Peyer's patch (tissue), 4 donors: ENCODE results near the gene REV3L. TPM values are rescaled to one million over a fixed set of nuclear protein-coding genes. Genes with fewer than 3 reads are reported as not detected.

ENCODE experiments used
- DNase-seq, 3 donors: peaks; one replicate each; pipeline ENCODE4 v3.0.0-alpha.2; 2017 to 2019
- H3K27ac ChIP-seq, 4 donors: fragments of 200-600 bp; sonication (generic); one replicate each; pipeline ENCODE4 v1.5.1; 2016 to 2019
- H3K27me3 ChIP-seq, 2 donors: fragments of 200-600 bp; sonication (generic); one replicate each; pipeline ENCODE4 v1.5.1; 2019
- H3K36me3 ChIP-seq, 3 donors: fragments of 200-600 bp; sonication (generic); one replicate each; pipeline ENCODE4 v1.5.1; 2016 to 2019
- H3K4me1 ChIP-seq, 4 donors: fragments of 200-600 bp; sonication (generic); one replicate each; pipeline ENCODE4 v1.5.1; 2016 to 2019
- H3K4me3 ChIP-seq, 4 donors: fragments of 200-600 bp; sonication (generic); 1 replicate in 3 of 4; 2 replicates in 1 of 4; pipeline ENCODE4 v1.5.1; 2016 to 2019; ENCODE audit warnings: mild to moderate bottlenecking in 1 of 4
- H3K9me3 ChIP-seq, 4 donors: fragments of 200-600 bp; sonication (generic); one replicate each; pipeline ENCODE4 v1.5.1; 2016 to 2019; ENCODE audit warnings: mild to moderate bottlenecking in 1 of 4
- CTCF ChIP-seq, 6 experiments: fragments of 450-650 bp in 4 of 6; fragments of 200-600 bp in 2 of 6; sonication (generic) in 1 of 6; IDR thresholded peaks; one replicate each; pipeline ENCODE4 v1.5.1; 2017 to 2019; ENCODE audit warnings: antibody characterized with exemption in 6 of 6, mild to moderate bottlenecking in 3 of 6, moderate library complexity in 1 of 6
- POLR2A ChIP-seq, 2 donors: fragments of 450-650 bp; IDR thresholded peaks; one replicate each; pipeline ENCODE4 v1.5.1; 2017; ENCODE audit warnings: antibody characterized with exemption in 2 of 2, mild to moderate bottlenecking in 2 of 2, moderate library complexity in 2 of 2
- total RNA-seq, 4 donors: library from RNA; depleted of rRNA; stranded (reverse); fragments of >200 nt; gene quantifications; one replicate each; pipeline ENCODE4 v1.1.0, GENCODE V29; 2016

REV3L gene
- total RNA-seq, 4 donors from 2014 or later, result 20.5 to 50.3 (median 38.0) TPM

GRCh38 chr6:111403388-111403787 is 79.6 kb downstream of the REV3L start:
- TF ChIP-seq POLR2A (IDR thresholded peaks at IDR 0.05), result no peak
- TF ChIP-seq CTCF (IDR thresholded peaks at IDR 0.05), result no peak
- no peak overlapping the region for H3K4me3 ChIP-seq
- H3K27ac ChIP-seq, result no peak overlapping the region
- H3K9me3 ChIP-seq, result no peaks in the 10 kb centered on the region
- no peak for DNase-seq
- peaks cover 0 to 23% (median 0%) of the 10 kb centered on the region in 3 donors for H3K36me3 ChIP-seq
- peaks cover 0 to 5% (median 0%) of the 10 kb centered on the region in 4 donors for H3K4me1 ChIP-seq
- H3K27me3 ChIP-seq, result no peaks in the 10 kb centered on the region

- no peak overlapping the region for H3K27ac ChIP-seq
- H3K9me3 ChIP-seq, result no peaks in the 10 kb centered on the region
- H3K27me3 ChIP-seq, result no peaks in the 10 kb centered on the region
- no peak overlapping the region for H3K4me3 ChIP-seq
- no peak for TF ChIP-seq CTCF (IDR thresholded peaks at IDR 0.05)
- no peaks in the 10 kb centered on the region for H3K4me1 ChIP-seq
- DNase-seq, result no peak
- peaks cover 0 to 23% (median 0%) of the 10 kb centered on the region in 3 donors for H3K36me3 ChIP-seq
Observed at GRCh38 chr6:111399626-111400025, 83.4 kb downstream of the REV3L start.

GRCh38 chr6:111388681-111389080 is 94.3 kb downstream of the REV3L start:
- no peak for DNase-seq
- H3K36me3 ChIP-seq, result peaks cover 0 to 57% (median 0%) of the 10 kb centered on the region in 3 donors
- no peak overlapping the region for H3K27ac ChIP-seq
- no peaks in the 10 kb centered on the region for H3K9me3 ChIP-seq
- no peaks in the 10 kb centered on the region for H3K4me1 ChIP-seq
- no peak overlapping the region for H3K4me3 ChIP-seq
- H3K27me3 ChIP-seq, result no peaks in the 10 kb centered on the region
- TF ChIP-seq POLR2A (IDR thresholded peaks at IDR 0.05), result no peak
- no peak for TF ChIP-seq CTCF (IDR thresholded peaks at IDR 0.05)

GRCh38 chr6:111382476-111383294 is 100.3 kb downstream of the REV3L start:
- peaks cover 0 to 26% (median 0%) of the 10 kb centered on the region in 3 donors for H3K36me3 ChIP-seq
- H3K4me3 ChIP-seq, result no peak overlapping the region
- no peaks in the 10 kb centered on the region for H3K4me1 ChIP-seq
- no peaks in the 10 kb centered on the region for H3K27me3 ChIP-seq
- DNase-seq, result no peak
- no peaks in the 10 kb centered on the region for H3K9me3 ChIP-seq
- no peak for TF ChIP-seq CTCF (IDR thresholded peaks at IDR 0.05)
- TF ChIP-seq POLR2A (IDR thresholded peaks at IDR 0.05), result no peak
- H3K27ac ChIP-seq, result no peak overlapping the region

- no peaks in the 10 kb centered on the region for H3K9me3 ChIP-seq
- H3K36me3 ChIP-seq, result peaks cover 0 to 26% (median 0%) of the 10 kb centered on the region in 3 donors
- no peaks in the 10 kb centered on the region for H3K27me3 ChIP-seq
- H3K27ac ChIP-seq, result no peak overlapping the region
- DNase-seq, result no peak
- no peak overlapping the region for H3K4me3 ChIP-seq
- H3K4me1 ChIP-seq, result no peaks in the 10 kb centered on the region
- no peak for TF ChIP-seq CTCF (IDR thresholded peaks at IDR 0.05)
- no peak for TF ChIP-seq POLR2A (IDR thresholded peaks at IDR 0.05)
Observed at GRCh38 chr6:111381728-111382127, 101.3 kb downstream of the REV3L start.
